T-helper 9 cell (primary cell): ENCODE data around the gene ATAD3C.
A peak's percentile ranks its signal among the peaks of the same experiment; 100 is the strongest.
"Not testable (repeated sequence)": the region's sequence is repeated elsewhere in the genome, so short reads cannot be mapped to it uniquely, and the experiment has no call there.

Experiments
- DNase-seq: peaks from one replicate; pipeline ENCODE4 v3.0.0-alpha.2; 2020

ATAD3C gene

GRCh38 chr1:1511533-1512285, 62.2 kb downstream of the ATAD3C start, which contains the start of gene ATAD3A:
TSS of gene ATAD3A (plus strand) at chr1:1512162. CDS start at chr1:1512269, 107 bp downstream.
- DNase-seq = peak; percentile 94

DNA sequence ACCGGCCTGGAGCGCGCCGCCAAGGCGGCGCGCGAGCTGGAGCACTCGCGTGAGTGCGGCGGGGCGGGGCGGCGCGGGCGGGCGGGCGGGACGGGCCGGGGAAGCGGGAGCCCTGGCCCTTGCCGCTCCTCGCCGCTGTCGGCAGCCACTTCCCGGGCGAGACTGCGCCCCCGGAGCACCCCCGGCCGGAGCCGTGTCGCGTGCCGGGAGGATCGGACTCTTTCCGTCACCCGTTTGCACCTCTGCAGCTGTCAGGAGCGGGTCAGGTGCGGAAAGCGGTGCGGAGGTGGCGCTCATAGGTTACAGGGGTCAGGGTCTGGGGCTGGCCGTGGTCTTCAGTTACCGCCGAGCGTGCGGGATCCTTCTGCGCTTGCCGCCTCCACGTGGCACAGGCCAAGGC, 62.9 kb downstream of the ATAD3C start:
- DNase-seq = peak; percentile 14

- DNase-seq = not testable (repeated sequence)
Observed at GRCh38 chr1:1513675-1514074, 64.2 kb downstream of the ATAD3C start.

GRCh38 chr1:1514376-1514775, 64.9 kb downstream of the ATAD3C start:
- DNase-seq = not testable (repeated sequence)

DNA sequence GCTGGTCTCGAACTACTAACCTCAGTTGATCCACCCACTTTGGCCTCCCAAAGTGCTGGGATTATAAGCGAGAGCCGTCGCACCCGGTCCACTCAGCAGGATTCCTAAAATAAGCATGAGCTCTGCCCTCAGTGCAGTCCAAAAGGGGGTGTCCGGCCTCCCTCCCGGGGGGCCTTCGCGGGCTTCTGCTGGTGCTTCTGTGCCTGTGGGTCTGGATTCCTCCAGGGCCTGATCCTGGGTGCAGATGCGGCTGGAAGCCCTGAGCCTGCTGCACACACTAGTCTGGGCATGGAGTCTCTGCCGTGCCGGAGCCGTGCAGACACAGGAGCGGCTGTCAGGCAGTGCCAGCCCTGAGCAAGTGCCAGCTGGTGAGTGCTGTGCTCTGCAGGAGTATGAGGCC, 67.4 kb downstream of the ATAD3C start:
- DNase-seq = not testable (repeated sequence)

- no peak for DNase-seq
Observed at GRCh38 chr1:1517973-1518620, 68.6 kb downstream of the ATAD3C start.

GRCh38 chr1:1518621-1519007, 69.1 kb downstream of the ATAD3C start:
- not testable (repeated sequence) for DNase-seq
